Neural cell (in vitro differentiated cells): Measurements from ENCODE around the gene MEAK7.

Source experiments
- CTCF ChIP-seq: fragments of 450-650 bp; IDR thresholded peaks from 2 replicates; pipeline ENCODE4 v1.5.1; 2014; ENCODE audit warnings: antibody characterized with exemption, mild to moderate bottlenecking, moderate library complexity; ENCODE audit not compliant: poor library complexity, severe bottlenecking
- EP300 ChIP-seq: fragments of 450-650 bp; conservative IDR thresholded peaks from 2 replicates; pipeline ENCODE4 v1.6.1; 2014; ENCODE audit warnings: antibody characterized with exemption, mild to moderate bottlenecking, moderate library complexity; ENCODE audit not compliant: poor library complexity, severe bottlenecking
- EZH2 ChIP-seq: fragments of 200-600, 300-800 bp; shearing (Covaris generic), sonication (generic); IDR thresholded peaks from 2 replicates; pipeline ENCODE4 v1.6.1; 2014; ENCODE audit warnings: antibody characterized with exemption, low read length, borderline replicate concordance, mild to moderate bottlenecking; ENCODE audit not compliant: insufficient read depth, poor library complexity, severe bottlenecking
- POLR2AphosphoS5 ChIP-seq: IDR thresholded peaks from 2 replicates; pipeline ENCODE4 v1.6.1; 2012
- RAD21 ChIP-seq: fragments of 450-650 bp; conservative IDR thresholded peaks from 2 replicates; pipeline ENCODE4 v1.6.1; 2014; ENCODE audit warnings: antibody characterized with exemption, mild to moderate bottlenecking, moderate library complexity
- REST ChIP-seq: IDR thresholded peaks from 2 replicates; pipeline ENCODE4 v1.6.1; 2012; ENCODE audit warnings: borderline replicate concordance
- TAF1 ChIP-seq: IDR thresholded peaks from 2 replicates; pipeline ENCODE4 v1.6.1; 2012; ENCODE audit warnings: low read depth

- TF ChIP-seq CTCF (no peak), RAD21 (no peak), POLR2AphosphoS5 (no peak), EZH2 (no peak), REST (no peak), TAF1 (no peak), EP300 (no peak)
These were observed 3.9 kb downstream of the MEAK7 start for GRCh38 chr16:84500531-84500930.
